B cell (primary cell): ENCODE data around the gene CPNE2. TPM values are rescaled to one million over a fixed set of nuclear protein-coding genes. Genes with fewer than 3 reads are reported as not detected.

Experiments
- ATAC-seq: fragments of 200-7000 bp; cut with Tn5 transposase; one replicate; pipeline ENCODE4 v1.10.0; 2021; ENCODE audit warnings: low read depth, mild to moderate bottlenecking, moderate number of reproducible peaks, moderate library complexity
- CTCF ChIA-PET: fragments of 350-600 bp; sonication (Branson Sonifier 250); formaldehyde crosslinking; loops from one replicate; lab custom pipeline; 2021; ENCODE audit warnings: antibody characterized with exemption, inconsistent platforms; lab: Charles Lee
- POLR2A ChIA-PET: fragments of 350-600 bp; sonication (Branson Sonifier 250); formaldehyde crosslinking; loops from one replicate; lab custom pipeline; 2021; ENCODE audit warnings: antibody characterized with exemption; lab: Charles Lee
- DNase-seq: peaks from one replicate; pipeline ENCODE4 v3.0.0; 2013
- H2AFZ ChIP-seq: 2 replicates; pipeline ENCODE4 v1.6.1; 2012; ENCODE audit warnings: mild to moderate bottlenecking, low read depth, low read length; ENCODE audit not compliant: insufficient read depth, poor library complexity, severe bottlenecking
- H3K27ac ChIP-seq, 2 donors: 1 replicate in 1 of 2; 2 replicates in 1 of 2; pipeline ENCODE4 v1.5.1; 2012 to 2013; ENCODE audit warnings: low read length in 2 of 2, mild to moderate bottlenecking in 2 of 2, moderate library complexity in 1 of 2
- H3K27me3 ChIP-seq, 4 experiments: fragments of 200-600 bp in 1 of 4; sonication (generic) in 1 of 4; replicated peaks in 1 of 4; 1 replicate in 2 of 4; 2 replicates in 2 of 4; pipeline versions ENCODE4 v1.6.1 to v1.7.0; 2013 to 2016; ENCODE audit warnings: low read length in 3 of 4, mild to moderate bottlenecking in 2 of 4, mixed read lengths in 1 of 4, moderate library complexity in 1 of 4; ENCODE audit not compliant: insufficient read depth in 4 of 4, control insufficient read depth in 3 of 4; ENCODE audit errors: control extremely low read depth in 1 of 4
- H3K36me3 ChIP-seq, 2 experiments: replicated peaks in 1 of 2; 1 replicate in 1 of 2; 2 replicates in 1 of 2; pipeline versions ENCODE4 v1.6.1 to v1.7.1; 2013; ENCODE audit warnings: low read length in 1 of 2; ENCODE audit not compliant: insufficient read depth in 2 of 2, control insufficient read depth in 1 of 2; ENCODE audit errors: control extremely low read depth in 1 of 2, extremely low read depth in 1 of 2
- H3K4me1 ChIP-seq, 2 donors: fragments of 200-600 bp in 1 of 2; sonication (generic) in 1 of 2; 1 replicate in 1 of 2; 2 replicates in 1 of 2; pipeline versions ENCODE4 v1.5.1 to v1.6.1; 2013 to 2017; ENCODE audit warnings: low read length in 2 of 2; ENCODE audit not compliant: control insufficient read depth in 2 of 2, insufficient read depth in 2 of 2
- H3K4me2 ChIP-seq: replicated peaks from 2 replicates; pipeline ENCODE3; 2012; ENCODE audit warnings: mild to moderate bottlenecking, low read depth, low read length; ENCODE audit not compliant: poor library complexity, severe bottlenecking
- H3K4me3 ChIP-seq, 5 experiments: fragments of 200-600 bp in 1 of 5; sonication (generic) in 1 of 5; 1 replicate in 3 of 5; 2 replicates in 2 of 5; pipeline versions ENCODE4 v1.5.1 to v1.7.0; 2011 to 2016; ENCODE audit warnings: low read length in 4 of 5, mild to moderate bottlenecking in 4 of 5, low read depth in 2 of 5, control low read depth in 1 of 5, moderate library complexity in 1 of 5; ENCODE audit not compliant: insufficient read depth in 1 of 5; ENCODE audit errors: control extremely low read depth in 1 of 5, extremely low read depth in 1 of 5
- H3K79me2 ChIP-seq: fragments of 200-600 bp; sonication (generic); one replicate; pipeline ENCODE4 v1.6.0; 2016; ENCODE audit warnings: low read length; ENCODE audit not compliant: control insufficient read depth, insufficient read depth
- H3K9ac ChIP-seq: fragments of 200-600 bp; sonication (generic); 2 replicates; pipeline ENCODE4 v1.6.1; 2017; ENCODE audit warnings: mild to moderate bottlenecking, low read length, moderate library complexity
- H3K9me3 ChIP-seq, 3 donors: one replicate each; pipeline versions ENCODE4 v1.6.1 to v1.7.1; 2013; ENCODE audit warnings: low read length in 2 of 3; ENCODE audit not compliant: control insufficient read depth in 2 of 3, insufficient read depth in 1 of 3; ENCODE audit errors: control extremely low read depth in 1 of 3
- H4K20me1 ChIP-seq: 2 replicates; pipeline ENCODE4 v1.6.0; 2012; ENCODE audit warnings: mild to moderate bottlenecking, low read length; ENCODE audit not compliant: insufficient read depth, control insufficient read depth, poor library complexity, severe bottlenecking
- H3K27ac Mint-ChIP-seq: one replicate; pipeline ENCODE4 v1.8.0; 2021; ENCODE audit warnings: mixed read lengths
- H3K27me3 Mint-ChIP-seq: one replicate; pipeline ENCODE4 v1.8.0; 2021; ENCODE audit warnings: mixed read lengths
- H3K4me1 Mint-ChIP-seq: one replicate; pipeline ENCODE4 v1.8.0; 2021; ENCODE audit warnings: mixed read lengths
- H3K4me3 Mint-ChIP-seq: one replicate; pipeline ENCODE4 v1.8.0; 2021; ENCODE audit warnings: mixed read lengths
- H3K9me3 Mint-ChIP-seq: one replicate; pipeline ENCODE4 v1.8.0; 2022; ENCODE audit warnings: mixed read lengths; ENCODE audit not compliant: insufficient read depth
- EZH2 ChIP-seq: IDR thresholded peaks from 2 replicates; pipeline ENCODE4 v1.6.1; 2012; ENCODE audit warnings: borderline replicate concordance, low read depth, mild to moderate bottlenecking, moderate library complexity, low read length; ENCODE audit not compliant: insufficient read depth, poor library complexity, severe bottlenecking
- WGBS: methylation state at CpG from one replicate; pipeline ENCODE4 v1.1.5; 2013; ENCODE audit warnings: missing lambda C conversion rate; ENCODE audit not compliant: insufficient coverage; 5-methylcytosine and 5-hydroxymethylcytosine counted together
- intact Hi-C: fragments of 100-400 bp; cut with micrococcal nuclease; formaldehyde crosslinking; loops from one replicate; pipeline ENCODE4 v1.10.0; 2022
- polyA plus RNA-seq: library from polyadenylated mRNA; depleted of rRNA; stranded (reverse); fragments of >200 nt; gene quantifications from 2 replicates; pipeline ENCODE4 v1.2.3, GENCODE V29; 2012
- total RNA-seq, 2 donors: library from RNA; stranded (reverse); fragments of 120-200 nt in 1 of 2; gene quantifications; 1 replicate in 1 of 2; 2 replicates in 1 of 2; pipeline versions ENCODE4 v1.2.3 to v1.2.4, GENCODE V29; 2013 to 2022
- TF ChIP-seq, protein P1 (sequence below): fragments of 200-600 bp; IDR thresholded peaks from one replicate; pipeline ENCODE4 v1.8.0; 2022; ENCODE audit warnings: antibody characterized with exemption, mild to moderate bottlenecking

CPNE2 gene
- total and polyA plus RNA-seq, 2 donors (not counting 1 experiment from before 2014, with no cell fraction given): 1.5 to 2.9 TPM

DNA sequence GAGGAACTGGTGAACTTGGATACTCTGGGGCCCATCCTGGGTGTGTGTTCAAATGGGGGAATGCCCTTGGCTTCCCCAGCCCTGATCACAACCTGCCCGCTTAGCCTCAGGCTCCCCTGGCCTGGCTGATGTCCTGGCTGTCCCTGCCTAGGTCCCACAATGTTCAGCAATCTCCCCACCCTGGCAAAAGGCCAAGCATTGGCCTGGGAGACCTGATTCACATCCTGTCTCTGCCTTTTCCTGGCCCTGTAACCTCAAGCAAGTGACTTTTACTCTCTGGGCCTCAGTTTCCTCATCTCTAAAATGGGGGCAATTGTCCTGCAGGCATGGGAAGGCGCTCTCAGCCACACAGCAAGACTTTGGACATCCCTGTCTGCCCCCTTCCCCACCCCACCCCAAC, 14.4 kb downstream of the CPNE2 start:
- no peak overlapping the region for H3K27ac Mint-ChIP-seq
- ChIA-PET CTCF (interaction anchor here (1.3 kb wide), 1 partner anchor 141 kb away, joined by 3 read pairs; no protein-coding TSS in a partner anchor), POLR2A (no interaction called here)
- H3K9me3 Mint-ChIP-seq: no peaks in the 10 kb centered on the region
- Histone ChIP-seq H3K4me1 (no peaks in the 10 kb centered on the region), H3K9me3 (no peaks in the 10 kb centered on the region), H3K27me3 (no peaks in the 10 kb centered on the region), H3K36me3 (no peaks in the 10 kb centered on the region), H3K4me3 (no peak overlapping the region), H4K20me1 (no peaks in the 10 kb centered on the region), H3K4me2 (no peak overlapping the region), H3K79me2 (no peaks in the 10 kb centered on the region), H3K9ac (no peak overlapping the region), H3K27ac (no peak overlapping the region), H2AFZ (no peak overlapping the region)
- no peak for ATAC-seq
- TF ChIP-seq EZH2: no peak
- TF ChIP-seq, protein P1, sequence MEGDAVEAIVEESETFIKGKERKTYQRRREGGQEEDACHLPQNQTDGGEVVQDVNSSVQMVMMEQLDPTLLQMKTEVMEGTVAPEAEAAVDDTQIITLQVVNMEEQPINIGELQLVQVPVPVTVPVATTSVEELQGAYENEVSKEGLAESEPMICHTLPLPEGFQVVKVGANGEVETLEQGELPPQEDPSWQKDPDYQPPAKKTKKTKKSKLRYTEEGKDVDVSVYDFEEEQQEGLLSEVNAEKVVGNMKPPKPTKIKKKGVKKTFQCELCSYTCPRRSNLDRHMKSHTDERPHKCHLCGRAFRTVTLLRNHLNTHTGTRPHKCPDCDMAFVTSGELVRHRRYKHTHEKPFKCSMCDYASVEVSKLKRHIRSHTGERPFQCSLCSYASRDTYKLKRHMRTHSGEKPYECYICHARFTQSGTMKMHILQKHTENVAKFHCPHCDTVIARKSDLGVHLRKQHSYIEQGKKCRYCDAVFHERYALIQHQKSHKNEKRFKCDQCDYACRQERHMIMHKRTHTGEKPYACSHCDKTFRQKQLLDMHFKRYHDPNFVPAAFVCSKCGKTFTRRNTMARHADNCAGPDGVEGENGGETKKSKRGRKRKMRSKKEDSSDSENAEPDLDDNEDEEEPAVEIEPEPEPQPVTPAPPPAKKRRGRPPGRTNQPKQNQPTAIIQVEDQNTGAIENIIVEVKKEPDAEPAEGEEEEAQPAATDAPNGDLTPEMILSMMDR: no peak
- no peak for DNase-seq
- H3K4me1 Mint-ChIP-seq: no peaks in the 10 kb centered on the region
- WGBS: 95% methylated on average over 2 of the region's 2 CpGs
- H3K4me3 Mint-ChIP-seq: no peak overlapping the region
- intact Hi-C loops: no loop called here
- peaks cover 3% of the 10 kb centered on the region for H3K27me3 Mint-ChIP-seq

DNA sequence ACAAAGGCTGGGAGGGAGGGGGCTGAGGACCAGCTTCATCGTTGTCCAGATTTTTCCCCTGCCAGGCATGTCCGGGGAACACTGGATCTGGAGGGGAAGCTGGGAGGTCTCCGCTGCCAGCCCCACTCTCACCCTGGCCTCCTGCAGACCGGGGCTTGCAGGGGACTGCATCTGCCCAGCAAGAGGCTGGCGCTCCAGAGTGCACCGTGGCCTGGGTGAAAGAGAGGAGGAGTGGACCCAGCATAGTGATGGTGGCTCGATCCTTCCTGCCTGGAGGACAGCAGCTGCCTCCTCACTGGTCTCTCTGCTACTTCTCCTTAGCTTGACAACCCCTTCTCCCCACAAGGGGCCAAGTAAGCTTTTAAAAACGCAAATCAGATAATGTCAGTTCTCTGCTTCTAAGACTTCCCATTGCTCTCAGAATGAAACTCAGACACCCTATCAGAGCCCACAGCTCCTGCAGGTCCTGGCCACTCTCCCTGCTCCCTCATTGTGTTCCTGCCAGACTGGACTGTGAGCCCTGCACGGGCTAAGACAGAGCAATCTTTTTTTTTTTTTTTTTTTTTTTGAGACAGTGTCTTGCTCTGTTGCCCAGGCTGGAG, 15.0 kb downstream of the CPNE2 start:
- 93% methylated on average over 5 of the region's 9 CpGs for WGBS
- peaks cover 3% of the 10 kb centered on the region for H3K27me3 Mint-ChIP-seq
- DNase-seq (no peak), ATAC-seq (no peak)
- H3K9ac ChIP-seq: no peak overlapping the region
- ChIA-PET CTCF (interaction anchor here (1.3 kb wide), 1 partner anchor 142 kb away, joined by 3 read pairs; no protein-coding TSS in a partner anchor), POLR2A (no interaction called here)
- no peaks in the 10 kb centered on the region for H3K36me3 ChIP-seq
- intact Hi-C loops: no loop called here
- H3K4me1 ChIP-seq: no peaks in the 10 kb centered on the region
- no peaks in the 10 kb centered on the region for H4K20me1 ChIP-seq
- H3K4me3 ChIP-seq: no peak overlapping the region
- H3K4me3 Mint-ChIP-seq: no peak overlapping the region
- H3K4me1 Mint-ChIP-seq: no peaks in the 10 kb centered on the region
- H2AFZ ChIP-seq: no peak overlapping the region
- TF ChIP-seq EZH2: no peak
- TF ChIP-seq, protein P1: no peak
- H3K79me2 ChIP-seq: no peaks in the 10 kb centered on the region
- no peaks in the 10 kb centered on the region for H3K9me3 ChIP-seq
- H3K27ac Mint-ChIP-seq: no peak overlapping the region
- H3K27me3 ChIP-seq: no peaks in the 10 kb centered on the region
- H3K9me3 Mint-ChIP-seq: no peaks in the 10 kb centered on the region
- no peak overlapping the region for H3K4me2 ChIP-seq
- H3K27ac ChIP-seq: no peak overlapping the region
